Mesenchymal stem cell (in vitro differentiated cells and primary cell): Measurements from ENCODE around the gene CNOT1.

Experiments used
- DNase-seq: peaks from one replicate; pipeline ENCODE4 v3.0.0-alpha.2; 2013
- H2AFZ ChIP-seq: one replicate; pipeline ENCODE4 v1.6.1; 2013; ENCODE audit warnings: low read depth, mild to moderate bottlenecking, control low read depth, inconsistent platforms, low read length, moderate library complexity
- H2AK5ac ChIP-seq: 2 replicates; pipeline ENCODE4 v1.6.1; 2013; ENCODE audit warnings: low read length, moderate library complexity, mild to moderate bottlenecking, inconsistent platforms; ENCODE audit not compliant: severe bottlenecking
- H2BK120ac ChIP-seq: one replicate; pipeline ENCODE4 v1.6.1; 2013; ENCODE audit warnings: low read depth, mild to moderate bottlenecking, inconsistent platforms, low read length, moderate library complexity
- H2BK12ac ChIP-seq, 2 experiments: one replicate each; pipeline ENCODE4 v1.6.1; 2013; ENCODE audit warnings: inconsistent platforms in 2 of 2, low read length in 2 of 2, mild to moderate bottlenecking in 2 of 2, moderate library complexity in 2 of 2, control low read depth in 1 of 2
- H2BK15ac ChIP-seq: one replicate; pipeline ENCODE4 v1.6.1; 2013; ENCODE audit warnings: mild to moderate bottlenecking, low read depth, inconsistent platforms; ENCODE audit not compliant: poor library complexity, severe bottlenecking
- H2BK5ac ChIP-seq: 2 replicates; pipeline ENCODE4 v1.6.1; 2013; ENCODE audit warnings: low read depth, mild to moderate bottlenecking, low read length, control low read depth, inconsistent platforms; ENCODE audit not compliant: poor library complexity, severe bottlenecking
- H3K14ac ChIP-seq, 2 experiments: one replicate each; pipeline ENCODE4 v1.6.1; 2013; ENCODE audit warnings: inconsistent platforms in 2 of 2, low read length in 2 of 2, control low read depth in 1 of 2, mild to moderate bottlenecking in 1 of 2, moderate library complexity in 1 of 2
- H3K18ac ChIP-seq, 2 experiments: one replicate each; pipeline ENCODE4 v1.6.1; 2013; ENCODE audit warnings: inconsistent platforms in 2 of 2, low read length in 2 of 2, control low read depth in 1 of 2, low read depth in 1 of 2, mild to moderate bottlenecking in 1 of 2
- H3K23ac ChIP-seq, 2 experiments: one replicate each; pipeline ENCODE4 v1.6.1; 2013; ENCODE audit warnings: inconsistent platforms in 2 of 2, low read length in 2 of 2, mild to moderate bottlenecking in 2 of 2, moderate library complexity in 2 of 2, control low read depth in 1 of 2
- H3K27ac ChIP-seq: 2 replicates; pipeline ENCODE4 v1.5.1; 2013; ENCODE audit warnings: mild to moderate bottlenecking, moderate library complexity, low read length, control low read depth, inconsistent platforms; ENCODE audit not compliant: poor library complexity, severe bottlenecking
- H3K27me3 ChIP-seq, 2 experiments: 2 replicates each; pipeline versions ENCODE4 v1.6.1 to v1.7.0; 2013; ENCODE audit warnings: low read length in 2 of 2, mild to moderate bottlenecking in 2 of 2, moderate library complexity in 2 of 2, control low read depth in 1 of 2, inconsistent platforms in 1 of 2; ENCODE audit not compliant: control insufficient read depth in 1 of 2, insufficient read depth in 1 of 2
- H3K36me3 ChIP-seq, 2 experiments: 2 replicates each; pipeline versions ENCODE4 v1.6.1 to v1.7.0; 2013; ENCODE audit warnings: low read length in 2 of 2, control low read depth in 1 of 2, inconsistent platforms in 1 of 2, low read depth in 1 of 2, mild to moderate bottlenecking in 1 of 2; ENCODE audit not compliant: insufficient read depth in 2 of 2, control insufficient read depth in 1 of 2
- H3K4ac ChIP-seq, 2 experiments: one replicate each; pipeline ENCODE4 v1.6.1; 2013; ENCODE audit warnings: inconsistent platforms in 2 of 2, low read length in 2 of 2, mild to moderate bottlenecking in 2 of 2, moderate library complexity in 2 of 2, control low read depth in 1 of 2, low read depth in 1 of 2
- H3K4me1 ChIP-seq: 2 replicates; pipeline ENCODE4 v1.6.1; 2013; ENCODE audit warnings: low read depth, low read length, control low read depth; ENCODE audit not compliant: control insufficient read depth, insufficient read depth
- H3K4me2 ChIP-seq: 2 replicates; pipeline ENCODE4 v1.6.1; 2013; ENCODE audit warnings: low read length, mild to moderate bottlenecking, inconsistent platforms; ENCODE audit not compliant: poor library complexity, severe bottlenecking
- H3K4me3 ChIP-seq, 2 experiments: 2 replicates each; pipeline versions ENCODE4 v1.5.1 to v1.7.0; 2013; ENCODE audit warnings: low read length in 2 of 2, mild to moderate bottlenecking in 2 of 2, control low read depth in 1 of 2, low read depth in 1 of 2; ENCODE audit not compliant: insufficient read depth in 1 of 2
- H3K79me1 ChIP-seq: replicated peaks from 2 replicates; pipeline ENCODE4 v1.6.1; 2013; ENCODE audit warnings: mild to moderate bottlenecking, control low read depth, low read length, inconsistent platforms; ENCODE audit not compliant: poor library complexity, severe bottlenecking
- H3K9ac ChIP-seq: 2 replicates; pipeline ENCODE4 v1.7.0; 2013; ENCODE audit warnings: mild to moderate bottlenecking, low read length, moderate library complexity
- H3K9me3 ChIP-seq: 2 replicates; pipeline ENCODE4 v1.7.0; 2013; ENCODE audit warnings: mild to moderate bottlenecking, low read length; ENCODE audit not compliant: control insufficient read depth
- H4K8ac ChIP-seq: one replicate; pipeline ENCODE4 v1.6.1; 2013; ENCODE audit warnings: inconsistent platforms, mild to moderate bottlenecking, low read length, moderate library complexity
- H4K91ac ChIP-seq: one replicate; pipeline ENCODE4 v1.6.1; 2013; ENCODE audit warnings: mild to moderate bottlenecking, low read length, inconsistent platforms
- WGBS: methylation state at CpG from one replicate; pipeline ENCODE4 v1.1.7; 2013; ENCODE audit warnings: mixed read lengths; 5-methylcytosine and 5-hydroxymethylcytosine counted together

CNOT1 gene

DNA sequence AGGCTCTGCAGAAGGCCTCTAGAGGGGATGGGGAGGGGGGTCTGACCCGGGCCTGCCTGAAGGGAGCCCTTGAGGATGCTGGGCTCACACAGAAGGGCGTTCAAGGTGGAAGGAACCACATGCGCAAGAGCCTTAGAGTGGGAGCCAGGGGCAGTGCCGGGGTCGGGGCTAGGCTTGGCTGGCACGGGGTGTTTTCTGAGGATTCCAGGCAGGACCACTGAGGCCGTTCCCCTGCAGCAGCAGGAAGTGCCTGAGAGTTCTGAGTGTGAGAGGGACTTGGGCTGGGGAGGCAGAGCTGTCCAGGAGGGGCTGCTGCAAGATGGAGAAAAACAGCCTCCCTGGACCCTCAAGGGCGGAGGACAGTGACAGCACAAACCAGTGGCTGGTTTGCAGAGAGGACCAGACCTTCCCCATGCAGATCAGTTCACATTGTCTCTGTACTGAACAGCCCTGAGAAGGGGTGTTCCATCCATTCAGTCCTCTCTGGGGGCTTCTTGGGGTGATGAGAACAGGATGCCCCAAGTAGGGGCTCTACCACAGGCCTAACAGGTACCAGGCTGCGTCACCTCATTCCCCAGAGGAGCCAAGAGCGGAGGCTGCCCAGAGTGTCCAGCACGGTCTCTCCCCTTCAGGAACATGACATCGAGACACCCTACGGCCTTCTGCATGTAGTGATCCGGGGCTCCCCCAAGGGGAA, 126.3 kb downstream of the CNOT1 start:
- WGBS, result 88% methylated on average over 14 of the region's 14 CpGs
- DNase-seq, result no peak
- no peak overlapping the region for H2AK5ac ChIP-seq
- no peak overlapping the region for H3K4ac ChIP-seq
- H2BK5ac ChIP-seq, result no peak overlapping the region
- H2BK12ac ChIP-seq, result no peak overlapping the region
- H3K9me3 ChIP-seq, result no peaks in the 10 kb centered on the region
- peaks cover 30% of the 10 kb centered on the region for H3K4me1 ChIP-seq
- no peak overlapping the region for H4K8ac ChIP-seq
- peak overlapping the region in 1 of 2 experiments; percentile 6 for H3K23ac ChIP-seq
- peaks cover 0 to 32% of the 10 kb centered on the region in 2 experiments for H3K27me3 ChIP-seq
- no peak overlapping the region for H3K4me3 ChIP-seq
- peaks cover 0 to 22% of the 10 kb centered on the region in 2 experiments for H3K36me3 ChIP-seq
- no peak overlapping the region for H2BK15ac ChIP-seq
- no peak overlapping the region for H4K91ac ChIP-seq
- no peak overlapping the region for H3K4me2 ChIP-seq
- H3K79me1 ChIP-seq, result peaks cover 8% of the 10 kb centered on the region
- no peak overlapping the region for H2AFZ ChIP-seq
- no peak overlapping the region for H3K18ac ChIP-seq
- H3K27ac ChIP-seq, result no peak overlapping the region
- no peak overlapping the region for H2BK120ac ChIP-seq
- no peak overlapping the region for H3K9ac ChIP-seq
- H3K14ac ChIP-seq, result no peak overlapping the region

DNA sequence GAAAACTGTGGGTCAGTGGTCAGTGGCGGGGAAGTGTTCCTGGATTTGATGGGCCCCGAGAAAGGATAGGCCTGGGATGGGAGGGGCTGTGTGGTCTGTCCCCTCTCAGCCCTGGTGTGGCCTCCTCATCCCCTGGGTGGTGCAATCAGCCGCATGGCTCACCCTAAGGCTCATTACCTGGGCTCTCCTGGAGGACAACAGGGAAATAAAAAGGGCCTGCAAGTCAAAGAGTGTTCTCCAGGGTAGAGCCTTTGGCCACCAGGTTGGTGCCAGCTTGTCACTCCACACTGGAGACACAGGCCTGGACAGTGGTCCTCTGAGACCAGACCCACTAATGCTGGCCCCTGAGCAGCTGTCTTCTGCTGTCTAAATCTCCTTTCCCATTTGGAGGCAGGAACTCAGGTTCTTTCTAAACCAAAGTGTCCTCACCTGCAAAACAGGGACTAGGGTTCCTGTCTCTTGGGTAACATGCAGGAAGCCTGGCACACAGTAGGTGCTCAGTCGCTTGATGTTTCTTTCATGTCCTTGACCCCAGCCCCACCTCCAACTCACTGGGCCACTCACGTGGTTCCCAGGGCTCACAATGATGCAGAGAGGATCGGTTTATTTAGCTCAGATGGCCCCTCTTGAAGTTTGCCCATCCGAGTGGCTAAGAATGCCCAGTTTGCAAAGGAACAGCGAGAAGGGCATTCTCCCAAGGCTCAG, 127.3 kb downstream of the CNOT1 start:
- no peak overlapping the region for H4K8ac ChIP-seq
- WGBS, result 64% methylated on average over 8 of the region's 8 CpGs
- peaks cover 0 to 16% of the 10 kb centered on the region in 2 experiments for H3K36me3 ChIP-seq
- DNase-seq, result no peak
- no peak overlapping the region for H2AFZ ChIP-seq
- no peak overlapping the region for H4K91ac ChIP-seq
- peaks cover 8% of the 10 kb centered on the region for H3K79me1 ChIP-seq
- H3K4me1 ChIP-seq, result peaks cover 30% of the 10 kb centered on the region
- no peak overlapping the region for H3K18ac ChIP-seq
- H3K4ac ChIP-seq, result no peak overlapping the region
- H3K23ac ChIP-seq, result no peak overlapping the region
- no peak overlapping the region for H3K27ac ChIP-seq
- H3K4me2 ChIP-seq, result no peak overlapping the region
- no peaks in the 10 kb centered on the region for H3K9me3 ChIP-seq
- no peak overlapping the region for H2BK12ac ChIP-seq
- no peak overlapping the region for H2BK15ac ChIP-seq
- no peak overlapping the region for H3K4me3 ChIP-seq
- H2BK120ac ChIP-seq, result no peak overlapping the region
- H3K9ac ChIP-seq, result no peak overlapping the region
- no peak overlapping the region for H2BK5ac ChIP-seq
- H3K27me3 ChIP-seq, result peaks cover 0 to 32% of the 10 kb centered on the region in 2 experiments
- H3K14ac ChIP-seq, result no peak overlapping the region
- no peak overlapping the region for H2AK5ac ChIP-seq

DNA sequence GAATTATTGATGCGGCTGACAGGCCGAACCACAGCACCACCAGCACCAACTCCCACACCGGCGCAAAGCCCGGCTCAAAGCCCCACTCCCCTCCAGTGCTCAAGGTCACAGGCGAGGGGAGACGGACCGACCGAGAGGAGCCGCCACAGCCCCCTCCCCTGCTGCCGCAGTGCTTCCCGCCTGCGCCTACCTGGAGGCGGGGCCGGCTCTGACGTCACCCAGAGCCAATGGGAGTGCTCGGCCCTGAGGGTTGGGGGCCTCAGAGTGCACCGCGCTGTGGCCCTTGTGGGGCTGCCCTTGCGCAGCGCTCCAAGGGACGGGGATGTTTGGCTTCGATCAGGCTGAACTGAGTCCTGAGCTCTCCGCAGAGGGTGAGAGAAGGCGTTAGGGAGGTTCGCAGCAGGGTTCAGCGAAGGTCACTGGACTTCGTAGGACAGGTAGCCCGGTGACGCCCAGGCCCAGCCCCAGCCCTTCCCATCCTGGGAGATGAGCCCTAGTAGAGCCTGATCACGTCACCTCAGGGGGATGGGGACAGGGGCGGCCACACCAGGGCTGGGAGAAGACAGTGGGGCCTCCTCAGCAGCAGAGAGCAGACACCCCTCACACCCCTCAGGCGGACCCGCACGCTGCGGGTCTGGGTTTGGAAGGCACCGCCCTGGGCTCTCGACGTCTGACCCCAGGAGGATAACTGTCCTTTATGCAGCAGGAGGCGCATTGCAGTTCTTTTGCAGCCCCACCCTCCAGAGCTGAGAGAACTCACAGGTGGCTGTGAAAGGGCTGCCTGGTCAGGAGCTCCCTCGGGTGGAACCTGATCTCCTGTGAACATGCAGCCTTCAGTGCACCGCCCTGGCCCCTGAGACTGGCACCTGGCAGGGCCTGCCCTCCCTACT, 128.1 kb downstream of the CNOT1 start:
- Histone ChIP-seq H3K4me1 (peaks cover 30% of the 10 kb centered on the region), H3K23ac (no peak overlapping the region), H2BK5ac (no peak overlapping the region)

More for the DNA sequence above, 128.1 kb downstream of the CNOT1 start:
- 8% methylated on average over 41 of the region's 42 CpGs for WGBS
- Histone ChIP-seq H2BK15ac (no peak overlapping the region), H3K18ac (peak overlapping the region in 1 of 2 experiments; percentile 63), H3K27ac (no peak overlapping the region), H3K4me3 (peak overlapping the region; percentile 54 to 70), H3K27me3 (peaks cover 0 to 32% of the 10 kb centered on the region in 2 experiments), H4K91ac (no peak overlapping the region), H3K14ac (no peak overlapping the region), H2AK5ac (no peak overlapping the region), H3K9me3 (no peaks in the 10 kb centered on the region), H2BK120ac (no peak overlapping the region), H3K36me3 (peaks cover 0 to 10% of the 10 kb centered on the region in 2 experiments), H4K8ac (peak overlapping the region; percentile 47), H3K4me2 (peak overlapping the region; percentile 96), H2BK12ac (no peak overlapping the region), H2AFZ (peak overlapping the region; percentile 1), H3K9ac (peak overlapping the region; percentile 26), H3K4ac (no peak overlapping the region), H3K79me1 (peaks cover 8% of the 10 kb centered on the region)
- no peak for DNase-seq
